Neuronal stem cell (in vitro differentiated cells): ENCODE measurements around the gene CROCC.
A peak's percentile ranks its signal among the peaks of the same experiment; 100 is the strongest.

Experiments
- DNase-seq: peaks from one replicate; pipeline ENCODE4 v3.0.0-alpha.2; 2013; ENCODE audit warnings: low spot score
- H2AFZ ChIP-seq: one replicate; pipeline ENCODE4 v1.6.1; 2013; ENCODE audit warnings: mild to moderate bottlenecking, low read length, inconsistent platforms
- H2AK5ac ChIP-seq: 2 replicates; pipeline ENCODE4 v1.6.1; 2013; ENCODE audit warnings: low read depth, mild to moderate bottlenecking, inconsistent platforms, low read length, moderate library complexity, mixed read lengths
- H2BK120ac ChIP-seq: 2 replicates; pipeline ENCODE4 v1.6.1; 2013; ENCODE audit warnings: low read depth, mild to moderate bottlenecking, inconsistent platforms, low read length, moderate library complexity, mixed read lengths
- H2BK12ac ChIP-seq: one replicate; pipeline ENCODE4 v1.6.1; 2013; ENCODE audit warnings: low read length, inconsistent platforms
- H2BK15ac ChIP-seq: 2 replicates; pipeline ENCODE4 v1.6.1; 2013; ENCODE audit warnings: mild to moderate bottlenecking, low read length, inconsistent platforms, mixed read lengths
- H2BK5ac ChIP-seq: one replicate; pipeline ENCODE4 v1.6.1; 2013; ENCODE audit warnings: inconsistent platforms, mild to moderate bottlenecking, low read length, moderate library complexity
- H3K14ac ChIP-seq: one replicate; pipeline ENCODE4 v1.6.1; 2013; ENCODE audit warnings: low read length, inconsistent platforms
- H3K18ac ChIP-seq: 2 replicates; pipeline ENCODE4 v1.6.1; 2013; ENCODE audit warnings: low read length, inconsistent platforms
- H3K23ac ChIP-seq: 2 replicates; pipeline ENCODE4 v1.6.1; 2013; ENCODE audit warnings: low read depth, mild to moderate bottlenecking, mixed read lengths, low read length, inconsistent platforms; ENCODE audit not compliant: poor library complexity
- H3K27ac ChIP-seq: replicated peaks from 3 replicates; pipeline ENCODE4 v1.5.1; 2013; ENCODE audit warnings: low read length, inconsistent platforms
- H3K27me3 ChIP-seq, 3 experiments: 2 replicates each; pipeline ENCODE4 v1.6.1; 2013; ENCODE audit warnings: low read length in 3 of 3, mild to moderate bottlenecking in 2 of 3, inconsistent platforms in 1 of 3, low read depth in 1 of 3, mixed read lengths in 1 of 3, moderate library complexity in 1 of 3; ENCODE audit not compliant: control insufficient read depth in 3 of 3, insufficient read depth in 3 of 3
- H3K36me3 ChIP-seq, 2 donors: replicated peaks in 1 of 2; 2 replicates each; pipeline ENCODE4 v1.6.1; 2013; ENCODE audit warnings: low read length in 2 of 2; ENCODE audit not compliant: control insufficient read depth in 2 of 2, insufficient read depth in 2 of 2
- H3K4ac ChIP-seq: 2 replicates; pipeline ENCODE4 v1.6.1; 2013; ENCODE audit warnings: inconsistent platforms, mild to moderate bottlenecking, low read length, moderate library complexity
- H3K4me1 ChIP-seq, 2 donors: 1 replicate in 1 of 2; 2 replicates in 1 of 2; pipeline ENCODE4 v1.6.1; 2013; ENCODE audit warnings: low read length in 2 of 2, low read depth in 1 of 2; ENCODE audit not compliant: control insufficient read depth in 2 of 2, insufficient read depth in 1 of 2
- H3K4me2 ChIP-seq: one replicate; pipeline ENCODE4 v1.6.1; 2013; ENCODE audit warnings: mild to moderate bottlenecking, low read length, inconsistent platforms; ENCODE audit not compliant: insufficient read depth, poor library complexity, severe bottlenecking
- H3K4me3 ChIP-seq, 2 donors: 2 replicates each; pipeline ENCODE4 v1.5.1; 2013; ENCODE audit warnings: low read length in 2 of 2, mild to moderate bottlenecking in 2 of 2, inconsistent platforms in 1 of 2, moderate library complexity in 1 of 2
- H3K79me1 ChIP-seq: one replicate; pipeline ENCODE4 v1.6.1; 2013; ENCODE audit warnings: low read depth, mild to moderate bottlenecking, inconsistent platforms, low read length, moderate library complexity
- H3K9ac ChIP-seq: one replicate; pipeline ENCODE4 v1.6.1; 2013; ENCODE audit warnings: mild to moderate bottlenecking, low read depth, low read length, inconsistent platforms; ENCODE audit not compliant: poor library complexity
- H3K9me3 ChIP-seq, 2 donors: replicated peaks in 1 of 2; 2 replicates each; pipeline versions ENCODE3 to v1.6.1; 2013; ENCODE audit warnings: low read length in 2 of 2, mild to moderate bottlenecking in 2 of 2, inconsistent platforms in 1 of 2, low read depth in 1 of 2, mixed read lengths in 1 of 2, moderate library complexity in 1 of 2; ENCODE audit not compliant: control insufficient read depth in 2 of 2, insufficient read depth in 1 of 2
- H4K8ac ChIP-seq: one replicate; pipeline ENCODE4 v1.6.1; 2013; ENCODE audit warnings: low read depth, mild to moderate bottlenecking, inconsistent platforms, low read length, moderate library complexity
- H4K91ac ChIP-seq: one replicate; pipeline ENCODE4 v1.6.1; 2013; ENCODE audit warnings: low read length, low read depth, mild to moderate bottlenecking, inconsistent platforms; ENCODE audit not compliant: poor library complexity
- WGBS, 2 donors: extraction: QIAGEN DNeasy Blood & Tissue Kit; methylation state at CpG; one replicate each; pipeline ENCODE4 v1.1.7; 2013; ENCODE audit warnings: missing lambda C conversion rate in 2 of 2, mixed read lengths in 1 of 2; ENCODE audit not compliant: insufficient read length in 2 of 2, insufficient replicate concordance in 1 of 2; ENCODE audit errors: extremely low coverage in 2 of 2; 5-methylcytosine and 5-hydroxymethylcytosine counted together

CROCC gene

DNA sequence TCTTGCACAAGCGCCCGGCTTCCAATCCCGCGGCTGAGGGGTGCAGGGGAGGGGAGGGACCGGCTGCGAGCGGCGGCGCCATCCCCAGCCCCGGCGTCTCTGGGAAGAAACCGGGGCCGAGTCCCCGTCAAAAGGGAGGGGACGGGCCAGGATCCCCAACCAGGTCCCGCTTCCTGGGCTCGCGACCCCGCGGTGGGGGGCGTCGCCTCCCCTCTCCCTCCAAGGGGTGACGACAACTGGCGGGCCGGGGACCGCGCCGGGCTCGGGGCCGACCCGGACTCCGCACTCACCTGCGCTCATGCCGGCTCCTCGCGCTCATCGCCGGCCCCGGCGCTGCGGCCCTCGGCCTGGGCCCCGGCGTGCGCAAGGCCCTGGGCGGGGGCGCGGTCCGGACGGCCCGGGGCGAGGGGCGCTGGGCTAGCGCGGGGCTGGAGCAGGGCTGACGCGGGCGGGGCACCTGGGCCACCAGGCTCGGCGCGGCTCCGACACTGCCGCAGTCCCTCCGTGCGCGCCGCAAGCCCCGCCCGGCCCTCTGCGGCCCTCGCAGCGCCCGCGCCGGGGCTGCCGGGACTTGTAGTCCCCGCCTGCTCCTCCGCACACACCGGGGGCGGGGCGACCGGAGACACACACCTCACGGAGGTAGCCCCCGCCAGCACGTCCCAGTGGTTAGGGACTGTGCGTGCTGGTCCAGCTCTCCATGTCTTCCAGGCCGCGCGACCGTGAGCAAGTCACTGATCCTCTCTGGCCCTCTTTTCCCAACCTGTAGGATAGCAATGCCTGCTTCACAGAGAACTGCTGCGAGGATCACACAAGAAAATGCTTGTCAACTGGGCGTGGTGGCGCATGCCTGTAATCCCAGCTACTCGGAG lies 89.9 kb downstream of the CROCC start, which contains the start of gene ATP13A2:
ATP13A2 (minus strand) TSS at position 490 of the 869 bp plus-strand sequence; CDS start at position 300, 190 bp downstream.
- H3K4me2 ChIP-seq: peak within 1 kb of the TSS; percentile 84
- WGBS, 2 donors: no CpG with 5 or more reads among the region's 94 CpGs
- peak within 1 kb of the TSS; percentile 72 to 92 for H3K4me3 ChIP-seq
- H2BK120ac ChIP-seq: no peak within 1 kb of the TSS
- no peaks in the 10 kb centered on the region for H3K79me1 ChIP-seq
- H2BK5ac ChIP-seq: no peak within 1 kb of the TSS
- H2AFZ ChIP-seq: peak within 1 kb of the TSS; percentile 93
- peak within 1 kb of the TSS; percentile 86 for H3K18ac ChIP-seq
- peak within 1 kb of the TSS; percentile 20 for H2BK15ac ChIP-seq
- H3K4me1 ChIP-seq: peaks cover 16 to 22% of the 10 kb centered on the region in 2 donors
- H3K36me3 ChIP-seq: no peaks in the 10 kb centered on the region
- DNase-seq: peak; percentile 78
- no peak within 1 kb of the TSS for H2BK12ac ChIP-seq
- H3K9me3 ChIP-seq: no peaks in the 10 kb centered on the region
- peak within 1 kb of the TSS; percentile 81 for H3K9ac ChIP-seq
- H3K4ac ChIP-seq: no peak within 1 kb of the TSS
- H3K27me3 ChIP-seq: peaks cover 0 to 3% (median 2%) of the 10 kb centered on the region in 3 experiments
- H3K23ac ChIP-seq: peak within 1 kb of the TSS; percentile 74
- peak within 1 kb of the TSS; percentile 87 for H3K14ac ChIP-seq
- H2AK5ac ChIP-seq: peak within 1 kb of the TSS; percentile 8
- H4K91ac ChIP-seq: no peak within 1 kb of the TSS
- no peak within 1 kb of the TSS for H3K27ac ChIP-seq
- no peak within 1 kb of the TSS for H4K8ac ChIP-seq

- Histone ChIP-seq H3K27me3 (peaks cover 0 to 3% (median 2%) of the 10 kb centered on the region in 3 experiments), H2BK5ac (no peak overlapping the region), H3K9ac (no peak overlapping the region), H3K36me3 (peaks cover 0 to 4% of the 10 kb centered on the region in 2 donors), H3K4me3 (no peak overlapping the region), H3K14ac (no peak overlapping the region), H2AFZ (peak overlapping the region; percentile 93), H2BK120ac (no peak overlapping the region), H3K4ac (no peak overlapping the region), H3K18ac (no peak overlapping the region), H4K8ac (no peak overlapping the region), H3K9me3 (no peaks in the 10 kb centered on the region), H3K4me1 (peaks cover 16 to 22% of the 10 kb centered on the region in 2 donors), H2BK12ac (no peak overlapping the region), H3K23ac (no peak overlapping the region), H3K79me1 (no peaks in the 10 kb centered on the region), H2BK15ac (no peak overlapping the region), H4K91ac (no peak overlapping the region), H3K27ac (no peak overlapping the region), H3K4me2 (no peak overlapping the region), H2AK5ac (no peak overlapping the region)
- DNase-seq: no peak
- WGBS, 2 donors: no CpG with 5 or more reads among the region's 9 CpGs
Observed at GRCh38 chr1:17012775-17013490, 91.2 kb downstream of the CROCC start.

- no peak overlapping the region for H3K14ac ChIP-seq
- H3K9me3 ChIP-seq: no peaks in the 10 kb centered on the region
- peaks cover 5 to 12% of the 10 kb centered on the region in 2 donors for H3K36me3 ChIP-seq
- H3K18ac ChIP-seq: no peak overlapping the region
- no peak overlapping the region for H4K8ac ChIP-seq
- no peak overlapping the region for H3K4me3 ChIP-seq
- H2BK15ac ChIP-seq: no peak overlapping the region
- H3K27me3 ChIP-seq: peaks cover 0 to 3% (median 2%) of the 10 kb centered on the region in 3 experiments
- no peak overlapping the region for H3K27ac ChIP-seq
- no peaks in the 10 kb centered on the region for H3K79me1 ChIP-seq
- H2BK5ac ChIP-seq: no peak overlapping the region
- H3K4me2 ChIP-seq: no peak overlapping the region
- no peak overlapping the region for H3K9ac ChIP-seq
- no peak overlapping the region for H2BK120ac ChIP-seq
- no peak overlapping the region for H2BK12ac ChIP-seq
- H3K23ac ChIP-seq: no peak overlapping the region
- H2AFZ ChIP-seq: peak overlapping the region; percentile 24
- DNase-seq: no peak
- H3K4me1 ChIP-seq: peaks cover 16 to 22% of the 10 kb centered on the region in 2 donors
- H3K4ac ChIP-seq: no peak overlapping the region
- no CpG with 5 or more reads among the region's 13 CpGs for WGBS, 2 donors
- no peak overlapping the region for H2AK5ac ChIP-seq
- H4K91ac ChIP-seq: no peak overlapping the region
Observed at GRCh38 chr1:17013491-17014320, 92.0 kb downstream of the CROCC start.
